ENCODE results near the gene KCNQ2.

Gene KCNQ2

GRCh38 chr20:63451821-63452220 lies 20.6 kb downstream of the KCNQ2 start:
- DNase-seq: no peak

DNA sequence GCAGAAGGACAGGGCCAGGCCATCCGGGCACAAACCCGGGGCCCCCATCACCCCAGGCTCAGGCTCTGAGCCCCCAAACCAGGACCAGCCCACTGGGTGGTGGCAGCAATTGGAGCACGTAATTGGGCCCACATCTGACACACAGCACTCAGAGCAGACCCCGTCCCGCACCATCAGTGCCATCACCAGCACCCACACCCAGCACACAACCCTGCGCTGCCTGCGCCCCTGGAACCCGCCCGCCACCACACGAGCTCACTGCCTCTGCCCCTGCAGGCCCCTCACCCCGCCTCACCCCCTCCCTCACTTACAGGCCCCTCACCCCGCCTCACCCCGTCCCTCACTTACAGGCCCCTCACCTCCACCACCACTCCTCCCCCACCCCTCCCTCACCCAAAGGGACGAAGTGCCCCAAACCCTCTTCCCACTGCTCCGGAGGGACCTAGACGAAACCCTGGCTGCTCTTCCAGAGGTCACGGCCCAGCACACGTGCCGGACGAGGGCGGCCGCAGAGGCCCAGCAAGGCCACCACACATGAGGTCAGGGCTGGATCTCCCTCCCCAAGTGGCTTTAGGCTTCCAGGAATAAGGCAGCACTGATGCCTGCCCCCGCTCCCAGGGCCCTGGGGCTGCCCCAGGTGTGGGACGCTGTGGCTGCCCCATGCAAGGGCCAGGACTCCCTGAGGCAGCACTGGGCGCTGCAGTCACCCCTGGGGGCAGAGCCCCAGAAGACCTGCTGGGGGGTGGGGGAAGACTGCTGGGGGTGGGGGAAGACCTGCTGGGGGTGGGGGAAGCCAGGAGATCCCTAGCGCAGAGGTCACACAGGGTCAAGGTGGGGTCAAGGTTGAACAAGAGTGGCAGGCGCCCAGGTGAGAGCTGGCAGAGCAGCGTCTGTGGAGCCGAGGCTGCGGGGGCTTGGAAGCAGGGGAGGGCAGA lies 22.4 kb downstream of the KCNQ2 start:
- no peak for DNase-seq

DNA sequence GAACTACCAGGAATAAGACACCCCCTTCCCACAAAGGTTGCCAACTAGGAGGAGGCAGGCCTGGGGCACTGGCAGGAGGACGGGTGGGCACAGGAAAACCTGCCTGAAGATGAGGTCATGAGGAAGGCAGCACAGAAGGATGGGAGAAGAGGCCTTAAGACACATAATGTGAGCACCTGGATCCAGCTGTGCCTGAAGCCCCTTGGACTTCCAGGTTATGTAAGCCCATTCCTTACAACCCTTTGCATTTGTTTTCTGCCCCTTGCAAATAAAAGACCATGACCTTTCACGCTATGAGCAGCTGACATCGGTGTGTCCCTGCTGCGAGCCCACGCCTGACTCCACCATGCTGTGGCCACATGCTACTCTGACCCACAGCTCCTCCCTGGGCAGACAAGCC lies 23.4 kb downstream of the KCNQ2 start:
- no peak for DNase-seq

GRCh38 chr20:63448031-63448430 lies 24.4 kb downstream of the KCNQ2 start:
- no peak for DNase-seq

DNA sequence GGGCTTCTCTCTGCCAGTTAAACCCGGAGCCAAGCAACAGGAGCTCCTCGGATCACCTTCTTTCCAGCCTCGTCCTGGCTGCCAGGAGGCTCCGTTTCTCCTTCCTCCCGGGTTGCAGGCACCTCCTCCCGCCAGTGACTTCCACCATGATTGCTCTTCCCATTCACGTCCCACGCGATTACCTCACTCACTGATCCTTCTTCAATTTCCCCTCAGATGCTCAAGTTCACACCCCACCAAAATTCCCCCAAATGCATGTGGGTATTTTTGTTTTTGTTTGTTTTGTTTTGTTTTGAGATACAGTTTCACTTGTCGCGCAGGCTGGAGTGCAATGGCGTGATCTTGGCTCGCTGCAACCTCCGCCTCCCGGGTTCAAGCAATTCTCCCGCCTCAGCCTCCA lies 25.1 kb downstream of the KCNQ2 start:
- no peak for DNase-seq

GRCh38 chr20:63446216-63447024 lies 26.0 kb downstream of the KCNQ2 start:
- DNase-seq: no peak

DNA sequence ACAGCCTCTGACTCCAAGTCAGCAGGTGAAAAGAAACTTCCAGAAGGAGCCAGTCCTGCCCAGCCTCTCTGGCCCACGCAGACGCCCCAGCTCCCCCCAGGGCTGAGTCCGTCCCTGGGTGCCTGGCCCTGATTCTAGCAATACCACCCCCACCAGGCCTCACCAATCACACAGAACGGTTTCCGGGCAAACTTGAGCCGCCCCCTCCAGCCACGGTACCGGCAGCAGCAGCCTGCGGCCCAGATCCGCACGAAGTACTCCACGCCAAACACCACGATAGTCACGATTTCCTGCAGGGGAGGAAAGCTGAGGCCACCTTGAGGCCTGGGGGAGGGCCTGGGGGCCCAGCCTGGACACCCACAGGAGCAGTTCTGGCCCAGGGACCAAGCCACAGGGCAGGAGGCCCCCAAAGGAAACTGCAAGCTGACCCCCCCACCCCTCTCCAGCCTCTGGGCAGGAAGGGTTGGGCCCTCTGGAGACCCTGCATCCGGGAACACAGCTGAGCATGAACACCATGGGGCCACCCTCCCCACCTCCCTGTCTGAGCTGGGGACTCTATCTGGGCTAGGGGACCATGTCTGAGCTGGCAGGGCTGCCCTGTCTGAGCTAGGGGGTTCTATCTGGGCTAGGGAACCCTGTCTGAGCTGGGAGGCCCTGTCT lies 27.2 kb downstream of the KCNQ2 start:
- no peak for DNase-seq

- no peak for DNase-seq
These were observed 27.9 kb downstream of the KCNQ2 start for GRCh38 chr20:63444548-63444947.

GRCh38 chr20:63443606-63444395 lies 28.7 kb downstream of the KCNQ2 start:
- DNase-seq: no peak

GRCh38 chr20:63442100-63442493 lies 30.4 kb downstream of the KCNQ2 start:
- peak; percentile 64 for DNase-seq

DNA sequence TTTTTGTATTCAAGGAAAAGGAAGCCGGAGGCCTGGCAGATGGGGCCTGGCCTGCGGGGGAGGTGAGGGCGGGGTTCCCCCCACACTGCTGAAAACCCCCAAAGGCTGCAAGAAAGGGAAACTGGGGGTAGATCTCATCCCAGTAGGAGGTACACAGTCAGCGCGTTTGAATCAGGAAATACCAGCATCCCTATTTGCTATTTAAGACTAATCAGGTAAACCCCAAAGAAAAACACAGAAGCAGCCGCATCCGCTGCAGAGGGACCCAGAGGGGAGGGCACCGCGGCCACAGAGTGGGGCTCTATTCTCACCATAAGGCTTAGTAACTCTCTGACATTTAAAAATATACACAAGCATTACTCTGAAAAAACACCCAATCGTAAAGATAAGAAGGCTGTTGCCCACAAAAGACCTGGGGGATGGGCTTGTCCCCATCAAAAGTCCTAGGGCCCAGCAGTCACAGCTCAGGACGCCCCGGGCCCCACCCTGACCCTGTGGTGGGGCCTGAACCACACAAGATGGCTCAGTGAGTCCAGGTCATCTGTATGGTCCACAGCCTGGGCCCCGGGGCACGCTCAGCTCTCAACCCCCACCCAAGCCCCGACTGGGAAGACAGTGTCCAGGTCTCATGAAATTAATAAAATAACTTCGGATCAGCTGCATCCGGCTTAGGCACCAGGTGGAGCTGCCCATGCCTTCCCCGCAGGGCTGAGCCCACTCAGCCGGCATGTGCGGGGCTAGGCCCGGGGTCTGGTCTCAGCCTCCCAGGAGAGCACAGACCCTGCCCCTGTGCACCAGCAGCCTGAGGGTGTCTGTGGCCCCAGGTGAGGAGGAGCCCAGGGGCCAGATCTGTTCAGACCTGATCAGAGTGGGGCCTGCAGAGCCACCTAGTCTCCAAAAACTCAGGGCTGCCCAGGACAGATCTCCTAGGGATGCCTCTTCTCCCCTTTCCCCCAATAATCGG lies 31.0 kb downstream of the KCNQ2 start:
- peak; percentile 32 for DNase-seq

GRCh38 chr20:63440366-63440955 lies 32.0 kb downstream of the KCNQ2 start:
- DNase-seq: no peak

GRCh38 chr20:63439866-63440265 lies 32.6 kb downstream of the KCNQ2 start:
- no peak for DNase-seq

DNA sequence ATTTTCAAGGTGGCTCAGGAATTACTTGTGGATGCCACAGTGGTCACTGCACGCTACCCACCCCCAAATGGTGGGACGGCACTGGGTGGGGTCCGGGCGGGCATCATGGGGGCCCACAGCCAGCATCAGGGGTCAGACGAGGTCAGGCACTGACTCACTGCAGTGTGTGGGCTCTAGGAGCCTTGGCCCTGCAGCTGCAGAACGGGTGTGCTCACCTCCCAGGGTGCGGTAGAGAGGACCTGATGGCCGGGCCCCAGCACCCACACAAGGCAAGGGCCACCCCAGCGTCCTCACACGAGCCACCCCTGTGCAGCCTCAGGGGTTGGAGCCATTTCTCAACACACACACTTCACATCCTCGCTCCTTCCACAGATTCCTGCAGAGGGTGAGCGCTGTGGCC lies 34.3 kb downstream of the KCNQ2 start:
- no peak for DNase-seq

DNA sequence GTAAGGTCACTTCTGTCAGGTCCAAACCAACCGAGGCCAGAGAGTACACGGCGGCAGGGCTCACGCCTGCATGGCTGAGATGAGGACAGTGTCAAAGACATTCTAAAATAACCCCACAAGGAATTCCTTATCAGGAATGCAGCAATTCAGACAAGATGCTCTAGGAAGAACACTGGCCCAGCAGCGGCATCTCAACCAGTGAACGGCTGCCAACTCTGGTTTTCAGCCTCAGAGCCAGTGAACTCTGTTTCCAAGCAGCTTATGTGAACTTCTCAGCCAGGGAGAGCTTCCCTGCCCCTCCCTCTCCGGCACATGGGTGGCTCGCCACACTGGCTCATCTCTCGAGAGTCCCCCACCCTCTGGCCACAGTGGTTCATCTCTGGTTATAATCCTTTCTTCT lies 36.9 kb downstream of the KCNQ2 start:
- no peak for DNase-seq

- DNase-seq: peak; percentile 85
These were observed 37.7 kb downstream of the KCNQ2 start for GRCh38 chr20:63434599-63435378.

DNA sequence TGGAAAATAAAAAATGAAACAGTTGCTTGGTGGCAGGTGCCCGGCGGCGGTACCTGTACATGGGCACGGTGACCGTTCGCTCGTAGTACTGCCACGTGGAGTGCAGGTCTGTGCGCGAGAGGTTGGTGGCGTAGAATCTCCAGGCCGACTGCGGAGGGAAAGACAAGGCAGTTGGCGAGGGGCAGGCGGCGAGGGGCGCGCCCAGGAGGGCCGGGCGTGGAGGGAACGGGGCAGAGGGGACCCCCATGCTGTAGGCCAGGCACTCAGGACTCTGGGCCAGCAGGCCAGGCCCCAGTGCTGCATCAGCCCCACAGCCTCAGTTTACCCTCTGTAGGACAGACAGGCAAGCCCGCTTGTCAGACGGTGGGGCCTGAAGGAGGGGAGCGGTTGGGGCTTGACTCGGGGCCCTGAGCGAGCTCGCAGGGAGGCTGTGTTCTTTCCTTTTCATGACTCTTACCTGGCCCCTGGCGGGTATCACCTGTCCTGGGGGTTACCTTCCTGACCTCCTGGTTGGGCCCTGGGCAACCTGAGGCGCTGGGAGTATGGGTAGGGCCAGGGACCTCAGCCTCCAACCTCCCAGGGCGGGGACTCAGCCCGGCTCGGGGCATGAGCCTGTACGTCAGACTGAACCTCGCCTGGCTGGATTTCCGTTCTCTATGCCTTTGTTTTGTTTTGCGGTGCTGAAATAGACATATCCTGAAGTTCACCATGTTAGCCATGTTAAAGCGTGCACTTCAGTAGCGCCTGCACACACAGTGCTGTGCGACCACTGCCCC lies 38.5 kb downstream of the KCNQ2 start:
- DNase-seq: peak; percentile 33

GRCh38 chr20:63433351-63433750 lies 39.1 kb downstream of the KCNQ2 start:
- DNase-seq: no peak

Data from CD4-positive, alpha-beta T cell treated with Interleukin-10 for 1 hour (primary cell).